PC-9 (cell line): ENCODE measurements around the gene DGKA. TPM values are rescaled to one million over a fixed set of nuclear protein-coding genes. Genes with fewer than 3 reads are reported as not detected.
"Not testable (repeated sequence)": the region's sequence is repeated elsewhere in the genome, so short reads cannot be mapped to it uniquely, and the experiment has no call there.

Experiments used
- BruUV-seq: library from RNA; stranded (reverse); fragments of 400-500 nt; replicated peaks from 2 replicates; lab custom pipeline; 2021; lab: Mats Ljungman, UMichigan
- CTCF ChIA-PET: fragments of 300-600 bp; sonication (Branson Sonifier 250); formaldehyde crosslinking; loops from one replicate; lab custom pipeline; 2022; ENCODE audit warnings: antibody characterized with exemption; lab: Charles Lee
- POLR2A ChIA-PET: fragments of 300-600 bp; sonication (Branson Sonifier 250); formaldehyde crosslinking; loops from one replicate; lab custom pipeline; 2022; ENCODE audit warnings: antibody characterized with exemption; ENCODE audit not compliant: unreplicated experiment; lab: Charles Lee
- DNase-seq, 2 experiments: peaks; one replicate each; pipeline versions ENCODE4 v3.0.0 to v3.0.0-alpha.2; 2015 to 2022; ENCODE audit warnings: mixed read lengths in 1 of 2
- H2AFZ ChIP-seq: fragments of 200-600 bp; sonication (generic); 2 replicates; pipeline ENCODE4 v1.8.1; 2017; ENCODE audit warnings: antibody characterized with exemption
- H3F3A ChIP-seq: fragments of 200-600 bp; sonication (generic); 2 replicates; pipeline ENCODE4 v1.8.1; 2017; ENCODE audit warnings: antibody characterized with exemption, mild to moderate bottlenecking, low read depth; ENCODE audit not compliant: insufficient read depth
- H3K27ac ChIP-seq: fragments of 200-600 bp; sonication (generic); 2 replicates; pipeline ENCODE4 v1.6.1; 2016; ENCODE audit warnings: mixed run types
- H3K27me3 ChIP-seq: fragments of 200-600 bp; sonication (generic); 2 replicates; pipeline ENCODE4 v1.6.1; 2016; ENCODE audit warnings: low read depth, mixed run types; ENCODE audit not compliant: insufficient read depth
- H3K36me3 ChIP-seq: fragments of 200-600 bp; sonication (generic); 2 replicates; pipeline ENCODE4 v1.6.1; 2016; ENCODE audit warnings: low read depth, mixed run types
- H3K4me1 ChIP-seq: fragments of 200-600 bp; sonication (generic); replicated peaks from 2 replicates; pipeline ENCODE4 v1.6.1; 2016; ENCODE audit warnings: mixed run types; ENCODE audit not compliant: insufficient read depth
- H3K4me2 ChIP-seq: fragments of 200-600 bp; sonication (generic); 2 replicates; pipeline ENCODE4 v1.6.1; 2017; ENCODE audit warnings: mixed run types
- H3K4me3 ChIP-seq: fragments of 200-600 bp; sonication (generic); 2 replicates; pipeline ENCODE4 v1.6.1; 2016; ENCODE audit warnings: mixed run types
- H3K79me2 ChIP-seq: fragments of 200-600 bp; sonication (generic); 2 replicates; pipeline ENCODE4 v1.6.1; 2017; ENCODE audit warnings: low read depth, mixed run types
- H3K9me2 ChIP-seq: fragments of 200-600 bp; sonication (generic); 2 replicates; pipeline ENCODE4 v1.8.1; 2017; ENCODE audit warnings: mild to moderate bottlenecking; ENCODE audit not compliant: insufficient read depth
- H3K9me3 ChIP-seq: fragments of 200-600 bp; sonication (generic); 2 replicates; pipeline ENCODE4 v1.8.1; 2016; ENCODE audit warnings: low read depth; ENCODE audit not compliant: insufficient read depth
- H4K20me1 ChIP-seq: fragments of 200-600 bp; sonication (generic); 2 replicates; pipeline ENCODE4 v1.8.1; 2017; ENCODE audit not compliant: insufficient read depth
- EZH2 ChIP-seq: fragments of 200-600 bp; sonication (generic); IDR thresholded peaks from 2 replicates; pipeline ENCODE4 v1.8.0; 2017; ENCODE audit warnings: antibody characterized with exemption, low read depth
- intact Hi-C: fragments of 100-400 bp; cut with micrococcal nuclease; formaldehyde crosslinking; loops from one replicate; pipeline ENCODE4 v1.10.0; 2022; ENCODE audit not compliant: unreplicated experiment
- total RNA-seq: library from RNA; stranded (reverse); gene quantifications from 2 replicates; pipeline ENCODE4 v1.2.3, GENCODE V29; 2021
- TF ChIP-seq, protein P1 (sequence below): fragments of 200-600 bp; sonication (generic); conservative IDR thresholded peaks from 2 replicates; pipeline ENCODE4 v1.6.1; 2017; ENCODE audit warnings: mixed run types, antibody characterized with exemption, mild to moderate bottlenecking, moderate library complexity

The DGKA gene
- total RNA-seq, 1 experiment from 2014 or later = 86.6 TPM

DNA sequence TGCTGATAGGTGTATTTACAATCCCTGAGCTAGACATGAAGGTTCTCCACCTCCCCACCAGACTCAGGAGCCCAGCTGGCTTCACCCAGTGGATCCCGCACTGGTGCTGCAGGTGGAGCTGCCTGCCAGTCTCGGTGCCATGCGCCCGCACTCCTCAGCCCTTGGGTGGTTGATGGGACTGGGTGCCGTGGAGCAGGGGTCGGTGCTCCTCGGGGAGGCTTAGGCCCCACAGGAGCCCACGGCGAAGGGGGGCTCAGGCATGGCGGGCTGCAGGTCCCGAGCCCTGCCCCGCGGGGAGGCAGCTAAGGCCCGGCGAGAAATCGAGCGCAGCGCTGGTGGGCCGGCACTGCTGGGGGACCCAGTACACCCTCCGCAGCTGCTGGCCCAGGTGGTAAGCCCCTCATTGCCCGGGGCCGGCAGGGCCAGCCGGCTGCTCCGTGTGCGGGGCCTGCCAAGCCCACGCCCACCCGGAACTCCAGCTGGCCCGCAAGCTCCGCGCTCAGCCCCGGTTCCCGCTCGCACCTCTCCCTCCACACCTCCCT, 69.1 kb downstream of the DGKA start:
- H3K27me3 ChIP-seq, CTCF ChIA-PET, H3K4me2 ChIP-seq, H3K79me2 ChIP-seq, H3K4me1 ChIP-seq, H3K9me2 ChIP-seq, intact Hi-C loops, H2AFZ ChIP-seq, H3K9me3 ChIP-seq, H3K4me3 ChIP-seq, DNase-seq, H3K27ac ChIP-seq, H4K20me1 ChIP-seq, H3K36me3 ChIP-seq, BruUV-seq: not testable (repeated sequence)
- POLR2A ChIA-PET = interaction anchor here (0.7 kb wide), 1 partner anchor 483 kb away, joined by 4 read pairs; no protein-coding TSS in a partner anchor
- peaks cover 11% of the 10 kb centered on the region for H3F3A ChIP-seq

GRCh38 chr12:56001487-56002100, 70.6 kb downstream of the DGKA start:
- Histone ChIP-seq H3F3A (peaks cover 14% of the 10 kb centered on the region), H3K36me3 (no peaks in the 10 kb centered on the region), H3K4me3 (no peak overlapping the region), H3K4me2 (no peak overlapping the region), H3K27me3 (no peaks in the 10 kb centered on the region), H3K9me3 (no peaks in the 10 kb centered on the region), H2AFZ (no peak overlapping the region), H3K79me2 (peaks cover 5% of the 10 kb centered on the region; the same call in 1 of the 2 replicates), H3K4me1 (peaks cover 17% of the 10 kb centered on the region), H4K20me1 (no peaks in the 10 kb centered on the region), H3K9me2 (no peaks in the 10 kb centered on the region), H3K27ac (no peak overlapping the region)
- intact Hi-C loops = no loop called here
- DNase-seq = no peak
- TF ChIP-seq EZH2 = no peak
- TF ChIP-seq, protein P1, sequence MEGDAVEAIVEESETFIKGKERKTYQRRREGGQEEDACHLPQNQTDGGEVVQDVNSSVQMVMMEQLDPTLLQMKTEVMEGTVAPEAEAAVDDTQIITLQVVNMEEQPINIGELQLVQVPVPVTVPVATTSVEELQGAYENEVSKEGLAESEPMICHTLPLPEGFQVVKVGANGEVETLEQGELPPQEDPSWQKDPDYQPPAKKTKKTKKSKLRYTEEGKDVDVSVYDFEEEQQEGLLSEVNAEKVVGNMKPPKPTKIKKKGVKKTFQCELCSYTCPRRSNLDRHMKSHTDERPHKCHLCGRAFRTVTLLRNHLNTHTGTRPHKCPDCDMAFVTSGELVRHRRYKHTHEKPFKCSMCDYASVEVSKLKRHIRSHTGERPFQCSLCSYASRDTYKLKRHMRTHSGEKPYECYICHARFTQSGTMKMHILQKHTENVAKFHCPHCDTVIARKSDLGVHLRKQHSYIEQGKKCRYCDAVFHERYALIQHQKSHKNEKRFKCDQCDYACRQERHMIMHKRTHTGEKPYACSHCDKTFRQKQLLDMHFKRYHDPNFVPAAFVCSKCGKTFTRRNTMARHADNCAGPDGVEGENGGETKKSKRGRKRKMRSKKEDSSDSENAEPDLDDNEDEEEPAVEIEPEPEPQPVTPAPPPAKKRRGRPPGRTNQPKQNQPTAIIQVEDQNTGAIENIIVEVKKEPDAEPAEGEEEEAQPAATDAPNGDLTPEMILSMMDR = no peak
- POLR2A ChIA-PET = no interaction called here
- CTCF ChIA-PET = no interaction called here
- BruUV-seq = no TSS peak

- H3K79me2 ChIP-seq, H4K20me1 ChIP-seq, H3K27me3 ChIP-seq, H3K4me2 ChIP-seq, H3K9me3 ChIP-seq, H3K27ac ChIP-seq, POLR2A ChIA-PET, BruUV-seq, DNase-seq, CTCF ChIA-PET, H2AFZ ChIP-seq, H3K4me3 ChIP-seq, intact Hi-C loops, H3K36me3 ChIP-seq, H3K9me2 ChIP-seq: not testable (repeated sequence)
- peaks cover 25% of the 10 kb centered on the region for H3F3A ChIP-seq
- H3K4me1 ChIP-seq = peaks cover 13% of the 10 kb centered on the region
These were observed 72.4 kb downstream of the DGKA start for GRCh38 chr12:56003376-56003775.

Other genes starting within 250 kb of the DGKA start
- 2.7 and 3.1 TPM in 2 replicates for gene ITGA7, start 223.3 kb upstream of the DGKA start, total RNA-seq
- 81.1 and 101 TPM in 2 replicates for gene BLOC1S1, start 215.1 kb upstream of the DGKA start, total RNA-seq
- 8.1 and 12.6 TPM in 2 replicates for gene RDH5, start 210.8 kb upstream of the DGKA start, total RNA-seq
- 434 and 536 TPM in 2 replicates for gene CD63, start 202.2 kb upstream of the DGKA start, total RNA-seq
- 7.5 and 9.4 TPM in 2 replicates for gene GDF11, start 188.0 kb upstream of the DGKA start, total RNA-seq
- 65.6 and 74.8 TPM in 2 replicates for gene SARNP, start 113.4 kb upstream of the DGKA start, total RNA-seq
- 22.5 and 22.9 TPM in 2 replicates for gene ORMDL2, start 113.1 kb upstream of the DGKA start, total RNA-seq
- 27.6 and 31.1 TPM in 2 replicates for gene DNAJC14, start 101.6 kb upstream of the DGKA start, total RNA-seq
- 0.60 and 0.83 TPM in 2 replicates for gene MMP19, start 88.2 kb upstream of the DGKA start, total RNA-seq
- 45.4 and 54.0 TPM in 2 replicates for gene PYM1, start 3.3 kb upstream of the DGKA start, total RNA-seq
- 8.7 and 12.6 TPM in 2 replicates for gene PMEL, start 34.9 kb downstream of the DGKA start, total RNA-seq
- gene CDK2, start 35.7 kb downstream of the DGKA start, total RNA-seq = 93.8 and 99.4 TPM in 2 replicates
- 98.6 and 122 TPM in 2 replicates for gene RAB5B, start 42.9 kb downstream of the DGKA start, total RNA-seq
- 20.4 and 22.7 TPM in 2 replicates for gene SUOX, start 66.1 kb downstream of the DGKA start, total RNA-seq
- 7.4 and 9.6 TPM in 2 replicates for gene IKZF4, start 89.9 kb downstream of the DGKA start, total RNA-seq
- gene RPS26, start 110.8 kb downstream of the DGKA start, total RNA-seq = 25.2 and 43.3 TPM in 2 replicates
- gene ERBB3, start 149.0 kb downstream of the DGKA start, total RNA-seq = 127 and 145 TPM in 2 replicates
- 120 and 159 TPM in 2 replicates for gene PA2G4, start 173.4 kb downstream of the DGKA start, total RNA-seq
- gene RPL41, start 185.5 kb downstream of the DGKA start, total RNA-seq = 3,423 and 4,460 TPM in 2 replicates
- 4.4 and 6.5 TPM in 2 replicates for gene ZC3H10, start 187.1 kb downstream of the DGKA start, total RNA-seq
- gene ESYT1, start 197.1 kb downstream of the DGKA start, total RNA-seq = 46.1 and 52.2 TPM in 2 replicates
- gene MYL6B, start 221.4 kb downstream of the DGKA start, total RNA-seq = 120 and 121 TPM in 2 replicates
- 666 and 697 TPM in 2 replicates for gene MYL6, start 227.2 kb downstream of the DGKA start, total RNA-seq